GM21447 (cell line): ENCODE results near the gene GPC1.

ENCODE experiments used
- ATAC-seq: cut with Tn5 transposase; IDR thresholded peaks from one replicate; pipeline ENCODE4 v1.9.1; 2021; ENCODE audit not compliant: unreplicated experiment

Gene GPC1

GRCh38 chr2:240464514-240465241, 29.2 kb downstream of the GPC1 start:
- no peak for ATAC-seq

- ATAC-seq, result no peak
Observed at GRCh38 chr2:240465268-240465764, 29.9 kb downstream of the GPC1 start.

GRCh38 chr2:240465765-240466578, 30.5 kb downstream of the GPC1 start:
- no peak for ATAC-seq

GRCh38 chr2:240466579-240467148, 31.2 kb downstream of the GPC1 start:
- ATAC-seq, result no peak

- no peak for ATAC-seq
Observed at GRCh38 chr2:240467149-240467642, 31.7 kb downstream of the GPC1 start.

- no peak for ATAC-seq
Observed at GRCh38 chr2:240467659-240468302, 32.3 kb downstream of the GPC1 start.

- ATAC-seq, result no peak
Observed at GRCh38 chr2:240468303-240469238, 33.1 kb downstream of the GPC1 start.

- ATAC-seq, result no peak
Observed at GRCh38 chr2:240469239-240469636, 33.8 kb downstream of the GPC1 start.

- ATAC-seq, result no peak
Observed at GRCh38 chr2:240469740-240470139, 34.3 kb downstream of the GPC1 start.

- ATAC-seq, result no peak
Observed at GRCh38 chr2:240472078-240472790, 36.8 kb downstream of the GPC1 start.

- ATAC-seq, result no peak
Observed at GRCh38 chr2:240473211-240473610, 37.7 kb downstream of the GPC1 start.

GRCh38 chr2:240477916-240478315, 42.5 kb downstream of the GPC1 start:
- no peak for ATAC-seq

GRCh38 chr2:240478346-240479110, 43.1 kb downstream of the GPC1 start:
- no peak for ATAC-seq

- no peak for ATAC-seq
Observed at GRCh38 chr2:240479111-240479501, 43.6 kb downstream of the GPC1 start.

- no peak for ATAC-seq
Observed at GRCh38 chr2:240480834-240481623, 45.6 kb downstream of the GPC1 start.

- ATAC-seq, result no peak
Observed at GRCh38 chr2:240481720-240482119, 46.3 kb downstream of the GPC1 start.

GRCh38 chr2:240482141-240482540, 46.7 kb downstream of the GPC1 start:
- no peak for ATAC-seq

GRCh38 chr2:240491483-240491882, 56.0 kb downstream of the GPC1 start:
- no peak for ATAC-seq
